WTC11 (cell line): Measurements from ENCODE around the gene SMARCA2. TPM values are rescaled to one million over a fixed set of nuclear protein-coding genes. Genes with fewer than 3 reads are reported as not detected.

Source experiments
- ATAC-seq: fragments of 200-7000 bp; cut with Tn5 transposase; 2 replicates; pipeline ENCODE4 v1.10.0; 2021; ENCODE audit warnings: mild to moderate bottlenecking, moderate library complexity
- CTCF ChIA-PET: fragments of 300-600 bp; sonication (Branson Sonifier 250); formaldehyde crosslinking; loops from one replicate; lab custom pipeline; 2021; ENCODE audit warnings: antibody characterized with exemption; lab: Charles Lee
- POLR2A ChIA-PET: fragments of 350-600 bp; sonication (Branson Sonifier 250); formaldehyde crosslinking; loops from one replicate; lab custom pipeline; 2021; ENCODE audit warnings: antibody characterized with exemption; lab: Charles Lee
- DNase-seq: peaks from one replicate; pipeline ENCODE4 v3.0.0; 2021; ENCODE audit warnings: low spot score
- H3K27ac Mint-ChIP-seq: 2 replicates; pipeline ENCODE4 v1.8.0; 2021; ENCODE audit warnings: mixed read lengths
- H3K27me3 Mint-ChIP-seq: 2 replicates; pipeline ENCODE4 v1.8.0; 2021; ENCODE audit warnings: low read depth, mild to moderate bottlenecking, moderate library complexity, mixed read lengths
- H3K36me3 Mint-ChIP-seq: 2 replicates; pipeline ENCODE4 v1.8.0; 2021; ENCODE audit warnings: mixed read lengths
- H3K4me1 Mint-ChIP-seq: 2 replicates; pipeline ENCODE4 v1.8.0; 2022; ENCODE audit warnings: mixed read lengths
- H3K4me3 Mint-ChIP-seq: 2 replicates; pipeline ENCODE4 v1.8.0; 2021; ENCODE audit warnings: mild to moderate bottlenecking, moderate library complexity, mixed read lengths
- H3K9me3 Mint-ChIP-seq: 2 replicates; pipeline ENCODE4 v1.8.0; 2021; ENCODE audit warnings: mixed read lengths
- AR ChIP-seq: fragments of 250-450 bp; sonication (Bioruptor Pico); IDR thresholded peaks from 2 replicates; pipeline ENCODE4 v1.9.0; 2021; ENCODE audit warnings: mild to moderate bottlenecking
- CBFB ChIP-seq: sonication (generic); formaldehyde crosslinking; IDR thresholded peaks from 2 replicates; pipeline ENCODE4 v1.8.1; 2022; ENCODE audit warnings: mild to moderate bottlenecking, low read depth, missing genetic modification reagents
- CDX4 ChIP-seq: fragments of 250-450 bp; sonication (Bioruptor Pico); IDR thresholded peaks from 2 replicates; pipeline ENCODE4 v1.9.0; 2021; ENCODE audit warnings: moderate library complexity, mild to moderate bottlenecking, inconsistent platforms, borderline replicate concordance
- CTCF ChIP-seq: fragments of 200-600 bp; IDR thresholded peaks from 2 replicates; pipeline ENCODE4 v1.8.0; 2022; ENCODE audit warnings: antibody characterized with exemption
- ELF4 ChIP-seq: sonication (generic); formaldehyde crosslinking; IDR thresholded peaks from 2 replicates; pipeline ENCODE4 v1.8.1; 2022; ENCODE audit warnings: low read depth, mild to moderate bottlenecking, moderate library complexity, missing genetic modification reagents
- GRHL2 ChIP-seq: fragments of 250-450 bp; sonication (Bioruptor Pico); IDR thresholded peaks from 2 replicates; pipeline ENCODE4 v1.8.0; 2022; ENCODE audit warnings: mild to moderate bottlenecking, moderate library complexity; ENCODE audit not compliant: insufficient replicate concordance, severe bottlenecking
- IRF1 ChIP-seq: sonication (generic); formaldehyde crosslinking; IDR thresholded peaks from 2 replicates; pipeline ENCODE4 v1.8.0; 2023; ENCODE audit warnings: missing genetic modification reagents
- PRDM15 ChIP-seq: sonication (generic); formaldehyde crosslinking; IDR thresholded peaks from 2 replicates; pipeline ENCODE4 v1.8.0; 2022; ENCODE audit warnings: missing genetic modification reagents
- SOX15 ChIP-seq: fragments of 250-450 bp; sonication (Bioruptor Pico); IDR thresholded peaks from 2 replicates; pipeline ENCODE4 v1.9.0; 2021; ENCODE audit warnings: mild to moderate bottlenecking
- TCF7 ChIP-seq: sonication (generic); formaldehyde crosslinking; IDR thresholded peaks from 2 replicates; pipeline ENCODE4 v1.8.0; 2022; ENCODE audit warnings: mild to moderate bottlenecking, low read depth, missing genetic modification reagents, moderate library complexity
- TP53 ChIP-seq: sonication (generic); formaldehyde crosslinking; IDR thresholded peaks from 2 replicates; pipeline ENCODE4 v1.8.1; 2023; ENCODE audit warnings: mild to moderate bottlenecking, missing genetic modification reagents
- ZNF138 ChIP-seq: sonication (generic); formaldehyde crosslinking; conservative IDR thresholded peaks from 2 replicates; pipeline ENCODE4 v1.8.1; 2022; ENCODE audit warnings: mild to moderate bottlenecking, moderate library complexity, missing genetic modification reagents
- ZNF317 ChIP-seq: sonication (generic); formaldehyde crosslinking; IDR thresholded peaks from 2 replicates; pipeline ENCODE4 v1.8.1; 2023; ENCODE audit warnings: low read depth, mild to moderate bottlenecking, moderate library complexity, missing genetic modification reagents, borderline replicate concordance
- total RNA-seq: library from RNA; stranded (reverse); gene quantifications from 3 replicates; pipeline ENCODE4 v1.2.3, GENCODE V29; 2021
- TF ChIP-seq, protein P1 (sequence below): sonication (generic); formaldehyde crosslinking; IDR thresholded peaks from 2 replicates; pipeline ENCODE4 v1.8.1; 2022; ENCODE audit warnings: missing genetic modification reagents, borderline replicate concordance
- TF ChIP-seq, protein P2 (sequence below): sonication (generic); formaldehyde crosslinking; IDR thresholded peaks from 2 replicates; pipeline ENCODE4 v1.8.0; 2022; ENCODE audit warnings: mild to moderate bottlenecking, missing genetic modification reagents
- TF ChIP-seq, protein P3 (sequence below): sonication (generic); formaldehyde crosslinking; conservative IDR thresholded peaks from 2 replicates; pipeline ENCODE4 v1.8.1; 2022; ENCODE audit warnings: mild to moderate bottlenecking, missing genetic modification reagents
- TF ChIP-seq, protein P4 (sequence below): sonication (generic); formaldehyde crosslinking; IDR thresholded peaks from 2 replicates; pipeline ENCODE4 v1.8.1; 2023; ENCODE audit warnings: mild to moderate bottlenecking, missing genetic modification reagents, moderate library complexity

SMARCA2 gene
- total RNA-seq, 1 experiment from 2014 or later: 20.3 TPM

GRCh38 chr9:2213830-2214468 lies 198.8 kb downstream of the SMARCA2 start:
- Mint-ChIP-seq H3K9me3 (peaks cover under 1% of the 10 kb centered on the region), H3K27ac (peak overlapping the region; percentile 7; the same call in 1 of the 2 replicates), H3K36me3 (no peaks in the 10 kb centered on the region), H3K4me1 (peaks cover 6% of the 10 kb centered on the region), H3K4me3 (no peak overlapping the region), H3K27me3 (no peaks in the 10 kb centered on the region)
- TF ChIP-seq SOX15 (CRISPR knock-in tag) (no peak), ELF4 (CRISPR knock-in tag) (no peak), PRDM15 (no peak), TP53 (CRISPR knock-in tag) (no peak), ZNF317 (CRISPR knock-in tag) (no peak), GRHL2 (CRISPR knock-in tag) (no peak), ZNF138 (CRISPR knock-in tag) (no peak), IRF1 (no peak), TCF7 (no peak)
- TF ChIP-seq, protein P1, sequence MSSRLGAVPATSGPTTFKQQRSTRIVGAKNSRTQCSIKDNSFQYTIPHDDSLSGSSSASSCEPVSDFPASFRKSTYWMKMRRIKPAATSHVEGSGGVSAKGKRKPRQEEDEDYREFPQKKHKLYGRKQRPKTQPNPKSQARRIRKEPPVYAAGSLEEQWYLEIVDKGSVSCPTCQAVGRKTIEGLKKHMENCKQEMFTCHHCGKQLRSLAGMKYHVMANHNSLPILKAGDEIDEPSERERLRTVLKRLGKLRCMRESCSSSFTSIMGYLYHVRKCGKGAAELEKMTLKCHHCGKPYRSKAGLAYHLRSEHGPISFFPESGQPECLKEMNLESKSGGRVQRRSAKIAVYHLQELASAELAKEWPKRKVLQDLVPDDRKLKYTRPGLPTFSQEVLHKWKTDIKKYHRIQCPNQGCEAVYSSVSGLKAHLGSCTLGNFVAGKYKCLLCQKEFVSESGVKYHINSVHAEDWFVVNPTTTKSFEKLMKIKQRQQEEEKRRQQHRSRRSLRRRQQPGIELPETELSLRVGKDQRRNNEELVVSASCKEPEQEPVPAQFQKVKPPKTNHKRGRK (CRISPR knock-in tag): no peak
- TF ChIP-seq, protein P2, sequence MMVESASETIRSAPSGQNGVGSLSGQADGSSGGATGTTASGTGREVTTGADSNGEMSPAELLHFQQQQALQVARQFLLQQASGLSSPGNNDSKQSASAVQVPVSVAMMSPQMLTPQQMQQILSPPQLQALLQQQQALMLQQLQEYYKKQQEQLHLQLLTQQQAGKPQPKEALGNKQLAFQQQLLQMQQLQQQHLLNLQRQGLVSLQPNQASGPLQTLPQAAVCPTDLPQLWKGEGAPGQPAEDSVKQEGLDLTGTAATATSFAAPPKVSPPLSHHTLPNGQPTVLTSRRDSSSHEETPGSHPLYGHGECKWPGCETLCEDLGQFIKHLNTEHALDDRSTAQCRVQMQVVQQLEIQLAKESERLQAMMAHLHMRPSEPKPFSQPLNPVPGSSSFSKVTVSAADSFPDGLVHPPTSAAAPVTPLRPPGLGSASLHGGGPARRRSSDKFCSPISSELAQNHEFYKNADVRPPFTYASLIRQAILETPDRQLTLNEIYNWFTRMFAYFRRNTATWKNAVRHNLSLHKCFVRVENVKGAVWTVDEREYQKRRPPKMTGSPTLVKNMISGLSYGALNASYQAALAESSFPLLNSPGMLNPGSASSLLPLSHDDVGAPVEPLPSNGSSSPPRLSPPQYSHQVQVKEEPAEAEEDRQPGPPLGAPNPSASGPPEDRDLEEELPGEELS: no peak
- ATAC-seq: peak; percentile 50
- CTCF ChIA-PET: no interaction called here
- POLR2A ChIA-PET: no interaction called here
- DNase-seq: no peak

DNA sequence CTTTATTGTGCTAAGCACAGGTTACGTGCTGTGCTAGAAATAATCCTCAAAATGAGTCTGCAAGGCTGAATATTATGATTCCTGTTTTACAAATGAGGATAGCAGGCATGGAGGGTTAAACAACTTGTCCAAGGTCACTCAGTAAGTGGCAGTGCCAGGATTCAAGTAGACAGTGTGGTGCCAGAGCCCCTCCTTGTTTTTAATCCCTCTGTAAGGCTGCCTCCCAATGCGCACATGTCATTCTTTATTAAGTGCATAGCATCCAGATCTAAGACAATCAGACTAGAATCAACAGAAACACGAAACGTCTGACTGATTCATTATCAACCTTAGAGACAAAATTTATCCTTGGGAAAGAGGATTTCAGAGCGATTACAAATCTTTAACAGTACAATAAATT lies 199.6 kb downstream of the SMARCA2 start:
- Mint-ChIP-seq H3K27me3 (no peaks in the 10 kb centered on the region), H3K27ac (no peak overlapping the region), H3K4me1 (peaks cover 6% of the 10 kb centered on the region), H3K4me3 (no peak overlapping the region), H3K9me3 (peaks cover 3% of the 10 kb centered on the region), H3K36me3 (no peaks in the 10 kb centered on the region)
- no peak for ATAC-seq
- POLR2A ChIA-PET: no interaction called here
- DNase-seq: no peak
- CTCF ChIA-PET: no interaction called here
- TF ChIP-seq AR (CRISPR knock-in tag) (no peak), CDX4 (no peak), CBFB (CRISPR knock-in tag) (no peak), CTCF (no peak)
- TF ChIP-seq, protein P3, sequence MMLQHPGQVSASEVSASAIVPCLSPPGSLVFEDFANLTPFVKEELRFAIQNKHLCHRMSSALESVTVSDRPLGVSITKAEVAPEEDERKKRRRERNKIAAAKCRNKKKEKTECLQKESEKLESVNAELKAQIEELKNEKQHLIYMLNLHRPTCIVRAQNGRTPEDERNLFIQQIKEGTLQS: no peak
- TF ChIP-seq, protein P4, sequence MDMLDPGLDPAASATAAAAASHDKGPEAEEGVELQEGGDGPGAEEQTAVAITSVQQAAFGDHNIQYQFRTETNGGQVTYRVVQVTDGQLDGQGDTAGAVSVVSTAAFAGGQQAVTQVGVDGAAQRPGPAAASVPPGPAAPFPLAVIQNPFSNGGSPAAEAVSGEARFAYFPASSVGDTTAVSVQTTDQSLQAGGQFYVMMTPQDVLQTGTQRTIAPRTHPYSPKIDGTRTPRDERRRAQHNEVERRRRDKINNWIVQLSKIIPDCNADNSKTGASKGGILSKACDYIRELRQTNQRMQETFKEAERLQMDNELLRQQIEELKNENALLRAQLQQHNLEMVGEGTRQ (CRISPR knock-in tag): no peak
